GM19239 (cell line): ENCODE results near the gene VSIG10L.

ENCODE experiments used
- DNase-seq: peaks from one replicate; pipeline ENCODE4 v3.0.0; 2011; ENCODE audit warnings: low spot score; ENCODE audit not compliant: insufficient read length
- FAIRE-seq: peaks from 2 replicates; lab custom pipeline; 2011; peaks lifted over from hg19 to GRCh38; lab: Jason Lieb, UNC

The VSIG10L gene

GRCh38 chr19:51319649-51320279 is 22.2 kb downstream of the VSIG10L start:
- FAIRE-seq (no peak), DNase-seq (no peak)

- FAIRE-seq (no peak), DNase-seq (no peak)
Observed at GRCh38 chr19:51318687-51319648, 23.0 kb downstream of the VSIG10L start.

GRCh38 chr19:51317968-51318367 is 24.0 kb downstream of the VSIG10L start:
- no peak for DNase-seq
- no peak for FAIRE-seq

- FAIRE-seq (no peak), DNase-seq (no peak)
Observed at GRCh38 chr19:51317376-51317775, 24.6 kb downstream of the VSIG10L start.

GRCh38 chr19:51316688-51317087 is 25.3 kb downstream of the VSIG10L start:
- no peak for FAIRE-seq
- DNase-seq = no peak

- DNase-seq = no peak
- FAIRE-seq = no peak
Observed at GRCh38 chr19:51311351-51312257, 30.3 kb downstream of the VSIG10L start, which contains the start of gene IGLON5. TSS of gene IGLON5 (plus strand) at chr19:51311644. CDS start at chr19:51311848, 204 bp downstream.

DNA sequence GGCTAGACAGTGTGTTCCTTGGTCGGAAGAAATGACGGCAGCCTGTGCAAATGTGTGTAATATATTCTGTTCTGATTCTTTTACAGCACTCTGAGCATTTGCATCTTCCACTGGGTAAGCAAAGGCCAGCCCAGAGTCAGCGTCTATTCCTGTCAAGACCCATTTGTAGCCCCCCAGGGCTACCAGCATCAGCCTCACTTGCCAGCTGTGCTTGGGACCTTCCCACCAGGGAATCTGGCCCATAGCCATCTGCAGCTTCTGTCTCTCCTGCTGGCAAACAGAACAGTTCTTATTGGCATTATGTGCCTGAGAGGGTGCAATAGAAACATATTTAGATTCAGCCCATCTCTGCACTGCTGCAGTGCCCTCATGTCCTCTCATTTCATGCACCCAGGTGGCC is 36.5 kb downstream of the VSIG10L start:
- no peak for FAIRE-seq
- DNase-seq = no peak

GRCh38 chr19:51301266-51301665 is 40.7 kb downstream of the VSIG10L start:
- DNase-seq (no peak), FAIRE-seq (no peak)

DNA sequence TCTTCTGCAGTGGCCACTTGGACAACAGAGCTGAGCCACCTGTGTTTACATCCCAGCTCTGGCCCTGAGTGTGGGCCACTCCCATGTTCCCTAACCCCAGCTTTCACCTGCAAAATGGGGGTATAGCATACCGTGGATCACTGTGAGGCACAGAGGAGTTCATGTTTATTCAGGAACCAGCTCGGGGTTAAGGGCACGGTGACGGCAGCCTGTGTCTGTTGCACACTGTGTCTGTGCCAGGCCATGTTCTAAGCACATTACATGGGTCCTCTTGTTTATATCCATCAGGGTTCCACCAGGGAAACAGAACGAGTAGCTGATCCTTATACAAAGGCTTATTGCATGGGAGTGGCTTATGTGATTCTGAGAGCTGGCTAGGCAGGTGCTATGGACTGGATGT is 44.5 kb downstream of the VSIG10L start:
- FAIRE-seq (no peak), DNase-seq (no peak)

- no peak for DNase-seq
- no peak for FAIRE-seq
Observed at GRCh38 chr19:51296336-51297093, 45.4 kb downstream of the VSIG10L start.

- DNase-seq (no peak), FAIRE-seq (no peak)
Observed at GRCh38 chr19:51295382-51296126, 46.4 kb downstream of the VSIG10L start.

DNA sequence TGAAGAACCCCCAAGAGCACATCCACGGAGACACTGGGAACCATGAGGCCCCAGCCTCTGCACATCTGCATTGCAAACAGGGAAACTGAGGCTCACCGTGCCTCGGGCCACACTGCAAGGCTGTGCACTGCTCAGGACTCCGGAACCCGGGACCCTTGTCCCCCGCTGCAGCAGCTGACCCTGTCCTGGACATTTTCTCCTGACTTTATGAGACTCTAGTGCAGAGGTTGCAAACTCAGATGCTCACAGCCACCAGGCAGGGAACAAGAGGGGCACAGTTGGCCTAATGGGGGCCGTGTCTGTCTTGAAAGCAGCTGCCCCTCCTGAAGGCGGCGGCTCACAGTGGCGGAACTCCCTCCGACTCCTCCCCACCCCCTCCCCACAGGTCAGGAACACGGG is 47.0 kb downstream of the VSIG10L start:
- no peak for DNase-seq
- no peak for FAIRE-seq

GRCh38 chr19:51294211-51294976 is 47.5 kb downstream of the VSIG10L start:
- FAIRE-seq (no peak), DNase-seq (no peak)

DNA sequence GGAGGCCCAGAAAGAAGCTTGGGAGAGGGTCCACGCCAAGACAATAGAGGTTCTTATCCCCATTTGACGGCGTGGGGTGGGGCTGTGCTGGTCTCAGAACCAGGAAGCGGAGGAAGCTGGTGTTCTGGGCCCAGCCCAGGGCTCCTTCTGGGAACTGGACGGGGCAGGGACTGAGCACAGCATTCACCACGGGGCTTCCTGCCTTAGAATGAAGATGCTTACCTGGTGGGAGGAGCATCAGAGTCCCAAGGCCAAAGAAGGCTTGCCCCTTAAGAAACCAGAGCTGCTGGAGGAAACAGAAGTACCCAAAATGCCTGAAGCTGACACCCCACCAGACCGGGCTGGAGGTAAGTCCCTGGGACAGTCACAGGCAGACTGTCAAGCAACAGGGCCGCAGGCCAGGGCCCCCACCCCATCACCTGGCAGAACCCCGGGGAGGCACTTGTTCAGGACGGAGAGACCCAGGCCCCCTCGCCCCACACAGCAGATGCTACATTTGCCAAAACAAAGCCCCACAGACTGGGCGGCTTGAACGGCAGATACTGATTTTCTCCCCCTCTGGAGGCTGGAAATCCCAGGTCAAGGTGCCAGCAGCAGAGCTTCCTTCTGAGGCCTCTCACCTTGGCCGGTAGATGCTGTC is 48.2 kb downstream of the VSIG10L start:
- FAIRE-seq = no peak

GRCh38 chr19:51292971-51293370 is 49.0 kb downstream of the VSIG10L start:
- DNase-seq = no peak

More for the DNA sequence above, 48.2 kb downstream of the VSIG10L start:
- no peak for DNase-seq

GRCh38 chr19:51289635-51290034 is 52.3 kb downstream of the VSIG10L start:
- no peak for DNase-seq
- FAIRE-seq = no peak

More at GRCh38 chr19:51292971-51293370, 49.0 kb downstream of the VSIG10L start:
- FAIRE-seq = no peak

DNA sequence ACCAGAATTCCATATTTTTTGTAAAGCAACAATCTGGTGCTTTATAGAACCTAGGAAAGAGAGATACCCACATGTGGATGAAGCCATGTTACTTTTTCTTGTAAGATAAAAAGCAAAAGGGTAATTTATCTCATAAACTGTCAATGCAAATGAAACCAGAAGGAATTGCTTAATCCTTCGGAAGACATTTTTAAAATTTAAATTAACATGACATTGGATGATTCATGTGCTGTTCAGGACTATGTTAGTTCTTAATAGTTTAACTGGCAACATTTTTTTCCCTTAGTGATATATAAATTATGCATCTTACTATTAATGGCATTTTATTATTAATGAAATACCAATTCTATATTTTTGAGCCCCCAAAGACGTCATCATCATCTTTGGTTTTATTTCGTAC is 56.3 kb downstream of the VSIG10L start:
- FAIRE-seq = no peak

DNA sequence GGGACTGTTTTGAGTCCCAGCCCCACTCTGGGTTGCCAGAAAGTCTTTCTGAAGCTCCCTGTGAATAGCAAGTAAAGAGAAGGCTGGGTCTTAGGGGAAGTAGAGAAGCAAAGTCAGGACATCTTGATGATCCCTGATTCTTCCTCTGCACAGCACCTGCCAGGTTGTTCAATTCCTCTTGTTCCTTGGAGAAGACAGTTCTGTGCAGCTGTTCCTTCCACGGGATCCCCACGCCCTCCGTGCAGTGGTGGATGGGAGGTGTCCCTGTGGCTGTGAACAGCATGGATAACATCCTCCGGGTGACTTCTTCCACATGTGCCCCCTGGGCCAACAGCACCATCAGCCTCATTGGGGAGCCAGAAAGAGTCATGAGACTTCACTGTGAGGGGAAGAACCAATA is 59.6 kb downstream of the VSIG10L start:
- FAIRE-seq (no peak), DNase-seq (no peak)

More for the DNA sequence above, 56.3 kb downstream of the VSIG10L start:
- no peak for DNase-seq
